Uterine smooth muscle cell (primary cell): ENCODE results near the gene CFH. TPM values are rescaled to one million over a fixed set of nuclear protein-coding genes. Genes with fewer than 3 reads are reported as not detected.

Experiments
- total RNA-seq: library from RNA; depleted of rRNA; stranded (reverse); fragments of >200 nt; gene quantifications from 2 replicates; pipeline ENCODE4 v1.2.3, GENCODE V29; 2014

CFH gene
- 51.7 and 62.7 TPM in 2 replicates for total RNA-seq

DNA sequence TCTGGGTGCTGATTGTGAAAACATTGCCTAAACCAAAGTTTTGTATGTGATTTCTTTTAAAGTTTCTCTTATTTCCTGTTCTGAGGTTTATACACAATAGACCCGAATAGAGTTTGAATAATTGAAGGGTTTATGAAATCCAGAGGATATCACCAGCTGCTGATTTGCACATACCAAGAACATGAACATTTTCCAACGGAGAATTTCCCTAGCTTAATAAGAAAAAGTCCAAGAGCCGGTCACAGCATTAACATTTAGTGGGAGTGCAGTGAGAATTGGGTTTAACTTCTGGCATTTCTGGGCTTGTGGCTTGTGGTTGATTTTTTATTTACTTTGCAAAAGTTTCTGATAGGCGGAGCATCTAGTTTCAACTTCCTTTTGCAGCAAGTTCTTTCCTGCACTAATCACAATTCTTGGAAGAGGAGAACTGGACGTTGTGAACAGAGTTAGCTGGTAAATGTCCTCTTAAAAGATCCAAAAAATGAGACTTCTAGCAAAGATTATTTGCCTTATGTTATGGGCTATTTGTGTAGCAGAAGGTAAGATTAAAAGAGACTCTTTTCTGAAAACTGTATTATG lies at the start of gene CFH:
Gene CFH (plus strand): TSS at position 407 of the 579 bp plus-strand sequence. CDS start 75 bp downstream, at position 482.

GRCh38 chr1:196608390-196609369 lies 43.2 kb upstream of the CFH start, which contains the start of gene KCNT2:
Gene KCNT2, minus strand, starts transcription at chr1:196608440. Its CDS starts 131 bp downstream, at chr1:196608309.

DNA sequence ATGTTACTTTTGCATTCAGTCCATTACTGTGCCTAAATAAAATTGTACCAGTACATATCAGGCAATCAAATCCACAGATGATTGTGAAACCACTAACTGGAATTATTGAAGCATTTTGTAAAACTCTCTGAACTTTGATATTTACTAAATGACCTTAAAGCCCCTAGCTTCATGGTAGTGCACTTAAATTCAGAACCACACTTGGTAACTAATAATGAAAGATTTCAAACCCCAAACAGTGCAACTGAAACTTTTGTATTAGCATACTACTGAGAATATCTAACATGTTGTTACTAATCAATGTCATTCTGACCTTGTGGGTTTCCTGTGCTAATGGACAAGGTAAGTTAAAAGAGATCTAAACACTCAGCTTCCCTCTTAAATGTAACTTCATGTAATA lies 122.8 kb downstream of the CFH start, which contains the start of gene CFHR3:
Gene CFHR3 (plus strand): TSS at position 238 of the 400 bp plus-strand sequence. CDS start 47 bp downstream, at position 285.

Other genes with a start within 250 kb of the CFH start
- 1.8 and 6.0 TPM in 2 replicates for gene KCNT2, start 43.6 kb upstream of the CFH start, total RNA-seq
- not detected in 2 replicates for gene CFHR3, start 122.8 kb downstream of the CFH start, total RNA-seq
- 0.11 and 0.25 TPM in 2 replicates for gene CFHR1, start 167.7 kb downstream of the CFH start, total RNA-seq
- gene CFHR4, start 236.0 kb downstream of the CFH start, total RNA-seq = not detected in 2 replicates